Astrocyte (in vitro differentiated cells and primary cell): ENCODE data around the gene ALPG. TPM values are rescaled to one million over a fixed set of nuclear protein-coding genes. Genes with fewer than 3 reads are reported as not detected.

ENCODE experiments used
- DNase-seq: peaks from one replicate; pipeline ENCODE4 v3.0.0-alpha.2; 2010; ENCODE audit warnings: low read depth
- FAIRE-seq: peaks from 2 replicates; lab custom pipeline; 2011; peaks lifted over from hg19 to GRCh38; lab: Jason Lieb, UNC
- H2AFZ ChIP-seq: 2 replicates; pipeline ENCODE4 v1.6.0; 2012; ENCODE audit warnings: low read depth, low read length, inconsistent platforms
- H3K27ac ChIP-seq: 2 replicates; pipeline ENCODE4 v1.5.1; 2011; ENCODE audit warnings: low read depth, low read length, inconsistent platforms
- H3K27me3 ChIP-seq: 2 replicates; pipeline ENCODE4 v1.6.0; 2011; ENCODE audit warnings: low read length, inconsistent platforms; ENCODE audit not compliant: insufficient read depth
- H3K36me3 ChIP-seq: 2 replicates; pipeline ENCODE4 v1.5.1; 2011; ENCODE audit warnings: low read length, inconsistent platforms; ENCODE audit not compliant: insufficient read depth
- H3K4me1 ChIP-seq: 2 replicates; pipeline ENCODE4 v1.5.1; 2011; ENCODE audit warnings: low read length, inconsistent platforms; ENCODE audit not compliant: insufficient read depth
- H3K4me2 ChIP-seq: 2 replicates; pipeline ENCODE4 v1.6.0; 2012; ENCODE audit warnings: low read length, inconsistent platforms
- H3K4me3 ChIP-seq: 2 replicates; pipeline ENCODE4 v1.5.1; 2011; ENCODE audit warnings: low read depth, mild to moderate bottlenecking, low read length, inconsistent platforms; ENCODE audit not compliant: insufficient read depth
- H3K79me2 ChIP-seq: 2 replicates; pipeline ENCODE4 v1.6.0; 2012; ENCODE audit warnings: mild to moderate bottlenecking, low read length, inconsistent platforms; ENCODE audit not compliant: insufficient read depth
- H3K9ac ChIP-seq: 2 replicates; pipeline ENCODE4 v1.6.0; 2012; ENCODE audit warnings: mild to moderate bottlenecking, low read length, inconsistent platforms
- H3K9me3 ChIP-seq: 2 replicates; pipeline ENCODE4 v1.5.1; 2012; ENCODE audit warnings: low read depth, mild to moderate bottlenecking, low read length, inconsistent platforms; ENCODE audit not compliant: insufficient read depth
- H4K20me1 ChIP-seq: 2 replicates; pipeline ENCODE4 v1.6.0; 2012; ENCODE audit warnings: low read length, inconsistent platforms; ENCODE audit not compliant: insufficient read depth
- H3K27ac Mint-ChIP-seq: one replicate; pipeline ENCODE4 v1.8.0; 2021; ENCODE audit warnings: mild to moderate bottlenecking, mixed read lengths; ENCODE audit not compliant: unreplicated experiment
- H3K27me3 Mint-ChIP-seq: one replicate; pipeline ENCODE4 v1.8.0; 2021; ENCODE audit warnings: low read depth, mixed read lengths; ENCODE audit not compliant: unreplicated experiment
- H3K36me3 Mint-ChIP-seq: one replicate; pipeline ENCODE4 v1.8.0; 2021; ENCODE audit warnings: low read depth, mixed read lengths; ENCODE audit not compliant: unreplicated experiment
- H3K4me1 Mint-ChIP-seq: one replicate; pipeline ENCODE4 v1.8.0; 2021; ENCODE audit warnings: low read depth, mixed read lengths; ENCODE audit not compliant: unreplicated experiment
- H3K4me3 Mint-ChIP-seq: one replicate; pipeline ENCODE4 v1.8.0; 2021; ENCODE audit warnings: mild to moderate bottlenecking, moderate library complexity, mixed read lengths; ENCODE audit not compliant: unreplicated experiment
- H3K9me3 Mint-ChIP-seq: one replicate; pipeline ENCODE4 v1.8.0; 2021; ENCODE audit warnings: mild to moderate bottlenecking, mixed read lengths; ENCODE audit not compliant: unreplicated experiment
- CTCF ChIP-seq: IDR thresholded peaks from 2 replicates; pipeline ENCODE4 v1.5.1; 2011; ENCODE audit warnings: low read depth, mild to moderate bottlenecking, inconsistent platforms, low read length, moderate library complexity; ENCODE audit not compliant: insufficient read depth
- EZH2 ChIP-seq: IDR thresholded peaks from 2 replicates; pipeline ENCODE4 v1.6.1; 2012; ENCODE audit warnings: mild to moderate bottlenecking, low read length, inconsistent platforms; ENCODE audit not compliant: insufficient read depth
- total RNA-seq: library from RNA; stranded (reverse); gene quantifications from 2 replicates; pipeline ENCODE4 v1.2.1, GENCODE V29; 2021

Gene ALPG
- total RNA-seq, 1 donor from 2014 or later = 0.27 TPM

GRCh38 chr2:232455426-232456255, 49.0 kb downstream of the ALPG start, which contains the start of gene ALPI:
Gene ALPI, plus strand, starts transcription at chr2:232456153. Its CDS starts 47 bp downstream, at chr2:232456200.
- Histone ChIP-seq H3K79me2 (no peaks in the 10 kb centered on the region), H3K4me3 (no peak within 1 kb of the TSS), H3K4me2 (no peak within 1 kb of the TSS), H3K36me3 (no peaks in the 10 kb centered on the region), H3K4me1 (peaks cover 1% of the 10 kb centered on the region), H3K27me3 (peaks cover 22% of the 10 kb centered on the region), H3K9me3 (no peaks in the 10 kb centered on the region), H4K20me1 (no peaks in the 10 kb centered on the region), H3K27ac (no peak within 1 kb of the TSS), H2AFZ (no peak within 1 kb of the TSS), H3K9ac (no peak within 1 kb of the TSS)
- H3K4me1 Mint-ChIP-seq = no peaks in the 10 kb centered on the region
- DNase-seq (no peak), FAIRE-seq (no peak)
- peak within 1 kb of the TSS; percentile 34 for H3K27ac Mint-ChIP-seq
- H3K4me3 Mint-ChIP-seq = no peak within 1 kb of the TSS
- TF ChIP-seq CTCF (no peak), EZH2 (no peak)
- H3K36me3 Mint-ChIP-seq = no peaks in the 10 kb centered on the region
- H3K27me3 Mint-ChIP-seq = peaks cover 57% of the 10 kb centered on the region
- H3K9me3 Mint-ChIP-seq = peaks cover 3% of the 10 kb centered on the region

- DNase-seq = no peak
- no peak overlapping the region for H3K27ac ChIP-seq
- no peaks in the 10 kb centered on the region for H3K79me2 ChIP-seq
- H3K9ac ChIP-seq = no peak overlapping the region
- H3K4me3 Mint-ChIP-seq = no peak overlapping the region
- TF ChIP-seq EZH2 = no peak
- no peak for TF ChIP-seq CTCF
- no peaks in the 10 kb centered on the region for H3K4me1 Mint-ChIP-seq
- peaks cover 61% of the 10 kb centered on the region for H3K27me3 Mint-ChIP-seq
- no peak overlapping the region for H3K4me3 ChIP-seq
- H3K36me3 Mint-ChIP-seq = no peaks in the 10 kb centered on the region
- peaks cover 7% of the 10 kb centered on the region for H3K4me1 ChIP-seq
- FAIRE-seq = no peak
- no peaks in the 10 kb centered on the region for H3K36me3 ChIP-seq
- no peak overlapping the region for H3K4me2 ChIP-seq
- no peaks in the 10 kb centered on the region for H3K9me3 ChIP-seq
- no peaks in the 10 kb centered on the region for H4K20me1 ChIP-seq
- no peak overlapping the region for H2AFZ ChIP-seq
- peaks cover 5% of the 10 kb centered on the region for H3K9me3 Mint-ChIP-seq
- peaks cover 22% of the 10 kb centered on the region for H3K27me3 ChIP-seq
- H3K27ac Mint-ChIP-seq = no peak overlapping the region
Observed at GRCh38 chr2:232456296-232457120, 49.9 kb downstream of the ALPG start.
